SK-N-SH treated with all-trans-retinoic acid at 6 μM for 48 hours (cell line): ENCODE data around the gene RHOXF1.
"Not testable (repeated sequence)": the region's sequence is repeated elsewhere in the genome, so short reads cannot be mapped to it uniquely, and the experiment has no call there.

Experiments
- ARNTL ChIP-seq: fragments of 450-650 bp; formaldehyde crosslinking; IDR thresholded peaks from 2 replicates; pipeline ENCODE4 v1.5.0; 2020; ENCODE audit warnings: low read depth, mild to moderate bottlenecking, moderate library complexity, borderline replicate concordance
- ESRRG ChIP-seq: fragments of 250-450 bp; sonication (Bioruptor Pico); IDR thresholded peaks from 2 replicates; pipeline ENCODE4 v1.6.1; 2021; ENCODE audit warnings: mild to moderate bottlenecking
- ISL1 ChIP-seq: fragments of 250-450 bp; sonication (Bioruptor Pico); IDR thresholded peaks from 2 replicates; pipeline ENCODE4 v2.1.2; 2022; ENCODE audit warnings: mild to moderate bottlenecking, moderate library complexity
- SNAI2 ChIP-seq: fragments of 250-450 bp; sonication (Bioruptor Pico); IDR thresholded peaks from 2 replicates; pipeline ENCODE4 v1.5.0; 2020; ENCODE audit warnings: mild to moderate bottlenecking, moderate library complexity
- ZC3H10 ChIP-seq: fragments of 250-450 bp; sonication (Bioruptor Pico); IDR thresholded peaks from 2 replicates; pipeline ENCODE4 v1.5.1; 2021; ENCODE audit warnings: mild to moderate bottlenecking, moderate library complexity
- ZFP3 ChIP-seq: fragments of 250-450 bp; sonication (Bioruptor Pico); IDR thresholded peaks from 2 replicates; pipeline ENCODE4 v1.5.0; 2020; ENCODE audit warnings: mild to moderate bottlenecking, moderate library complexity
- TF ChIP-seq, protein P1 (sequence below): fragments of 250-450 bp; sonication (Bioruptor Pico); IDR thresholded peaks from 2 replicates; pipeline ENCODE4 v1.8.0; 2020; ENCODE audit warnings: mild to moderate bottlenecking, moderate library complexity, borderline replicate concordance
- TF ChIP-seq, protein P2 (sequence below): fragments of 250-450 bp; sonication (Bioruptor Pico); IDR thresholded peaks from 2 replicates; pipeline ENCODE4 v1.5.1; 2020; ENCODE audit warnings: low read depth, mild to moderate bottlenecking, moderate library complexity

DNA sequence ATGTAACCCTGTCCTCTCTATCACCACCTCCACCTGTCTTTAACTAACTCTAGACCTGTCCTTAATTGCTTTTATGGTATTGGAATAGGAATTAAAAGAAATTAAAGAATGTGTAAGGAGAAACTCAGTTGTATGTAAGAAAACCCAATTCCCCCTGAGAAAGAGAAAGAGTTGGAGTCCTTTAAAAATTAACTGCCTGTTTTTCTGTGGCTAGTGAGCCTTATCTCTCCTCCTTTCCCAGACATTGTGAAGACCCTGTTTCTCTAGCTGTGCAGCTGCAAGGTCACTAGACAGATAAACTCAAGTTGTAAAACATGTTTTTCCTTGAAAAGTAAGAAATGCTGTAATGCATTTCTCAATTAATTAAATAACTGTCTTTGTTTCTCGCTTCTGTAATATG lies 30.6 kb upstream of the RHOXF1 start:
- TF ChIP-seq ZC3H10; ARNTL (CRISPR knock-in tag); ISL1 (CRISPR knock-in tag); ESRRG (CRISPR knock-in tag); SNAI2 (CRISPR knock-in tag); ZFP3 (CRISPR knock-in tag): not testable (repeated sequence)
- TF ChIP-seq, protein P1, sequence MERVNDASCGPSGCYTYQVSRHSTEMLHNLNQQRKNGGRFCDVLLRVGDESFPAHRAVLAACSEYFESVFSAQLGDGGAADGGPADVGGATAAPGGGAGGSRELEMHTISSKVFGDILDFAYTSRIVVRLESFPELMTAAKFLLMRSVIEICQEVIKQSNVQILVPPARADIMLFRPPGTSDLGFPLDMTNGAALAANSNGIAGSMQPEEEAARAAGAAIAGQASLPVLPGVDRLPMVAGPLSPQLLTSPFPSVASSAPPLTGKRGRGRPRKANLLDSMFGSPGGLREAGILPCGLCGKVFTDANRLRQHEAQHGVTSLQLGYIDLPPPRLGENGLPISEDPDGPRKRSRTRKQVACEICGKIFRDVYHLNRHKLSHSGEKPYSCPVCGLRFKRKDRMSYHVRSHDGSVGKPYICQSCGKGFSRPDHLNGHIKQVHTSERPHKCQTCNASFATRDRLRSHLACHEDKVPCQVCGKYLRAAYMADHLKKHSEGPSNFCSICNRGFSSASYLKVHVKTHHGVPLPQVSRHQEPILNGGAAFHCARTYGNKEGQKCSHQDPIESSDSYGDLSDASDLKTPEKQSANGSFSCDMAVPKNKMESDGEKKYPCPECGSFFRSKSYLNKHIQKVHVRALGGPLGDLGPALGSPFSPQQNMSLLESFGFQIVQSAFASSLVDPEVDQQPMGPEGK: not testable (repeated sequence)
- TF ChIP-seq, protein P2, sequence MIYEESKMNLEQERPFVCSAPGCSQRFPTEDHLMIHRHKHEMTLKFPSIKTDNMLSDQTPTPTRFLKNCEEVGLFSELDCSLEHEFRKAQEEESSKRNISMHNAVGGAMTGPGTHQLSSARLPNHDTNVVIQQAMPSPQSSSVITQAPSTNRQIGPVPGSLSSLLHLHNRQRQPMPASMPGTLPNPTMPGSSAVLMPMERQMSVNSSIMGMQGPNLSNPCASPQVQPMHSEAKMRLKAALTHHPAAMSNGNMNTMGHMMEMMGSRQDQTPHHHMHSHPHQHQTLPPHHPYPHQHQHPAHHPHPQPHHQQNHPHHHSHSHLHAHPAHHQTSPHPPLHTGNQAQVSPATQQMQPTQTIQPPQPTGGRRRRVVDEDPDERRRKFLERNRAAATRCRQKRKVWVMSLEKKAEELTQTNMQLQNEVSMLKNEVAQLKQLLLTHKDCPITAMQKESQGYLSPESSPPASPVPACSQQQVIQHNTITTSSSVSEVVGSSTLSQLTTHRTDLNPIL: not testable (repeated sequence)
